Erythroblast (primary cell): ENCODE results near the gene TPO.
"Not testable (repeated sequence)": the region's sequence is repeated elsewhere in the genome, so short reads cannot be mapped to it uniquely, and the experiment has no call there.

Experiments
- GATA1 ChIP-seq: IDR thresholded peaks from 2 replicates; pipeline ENCODE4 v1.6.1; 2011; ENCODE audit warnings: low read depth, mild to moderate bottlenecking, control low read depth, low read length, moderate library complexity
- POLR2A ChIP-seq: IDR thresholded peaks from 2 replicates; pipeline ENCODE4 v1.6.1; 2011; ENCODE audit warnings: mild to moderate bottlenecking, low read length

- TF ChIP-seq POLR2A, GATA1: not testable (repeated sequence)
Measured at GRCh38 chr2:1390118-1390517, 23.1 kb upstream of the TPO start.
